Activated CD4-positive, alpha-beta T cell treated with anti-CD3 and anti-CD28 coated beads for 4 hours (primary cell): ENCODE data around the gene HELZ2.
A peak's percentile ranks its signal among the peaks of the same experiment; 100 is the strongest.
"Not testable (repeated sequence)": the region's sequence is repeated elsewhere in the genome, so short reads cannot be mapped to it uniquely, and the experiment has no call there.

ENCODE experiments used
- DNase-seq, 2 donors: peaks; one replicate each; pipeline ENCODE4 v3.0.0-alpha.2; 2020

HELZ2 gene

DNA sequence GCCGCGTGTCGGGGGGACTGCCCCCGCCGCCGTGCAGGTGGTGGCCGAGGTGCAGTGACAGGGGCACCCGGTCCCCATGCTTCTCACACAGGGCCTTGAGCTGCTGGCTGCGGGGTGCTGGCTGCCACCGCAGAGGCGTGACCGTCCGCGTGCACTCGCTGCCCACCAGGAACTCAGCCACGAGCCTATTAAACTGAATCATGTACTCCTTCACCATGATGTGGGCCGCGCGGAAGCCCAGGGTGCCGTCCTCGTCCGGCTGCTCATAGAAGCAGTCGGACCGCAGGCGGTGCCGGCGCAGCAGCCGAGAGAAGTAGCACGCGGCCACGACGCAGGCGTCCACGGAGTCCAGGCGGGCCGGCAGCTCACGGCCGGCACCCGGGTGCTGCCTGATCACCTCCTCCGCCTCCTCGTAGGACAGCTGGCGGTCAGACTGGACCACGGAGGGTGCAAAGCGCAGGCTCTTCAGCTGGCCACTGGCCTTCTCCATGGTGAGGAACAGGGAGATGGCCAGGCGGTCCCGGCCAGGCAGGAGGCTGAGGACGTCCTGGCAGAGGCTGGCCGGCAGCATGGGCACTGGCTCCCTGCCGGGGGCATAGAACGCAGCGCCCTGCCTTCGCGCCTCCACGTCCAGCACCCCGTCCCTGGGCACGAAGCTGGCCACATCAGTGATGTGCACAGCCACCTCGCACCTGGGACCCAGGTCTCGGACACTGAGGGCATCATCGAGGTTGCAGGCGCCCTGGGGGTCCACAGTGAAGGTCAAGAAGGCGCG is 9.8 kb downstream of the HELZ2 start:
- no peak for DNase-seq

DNA sequence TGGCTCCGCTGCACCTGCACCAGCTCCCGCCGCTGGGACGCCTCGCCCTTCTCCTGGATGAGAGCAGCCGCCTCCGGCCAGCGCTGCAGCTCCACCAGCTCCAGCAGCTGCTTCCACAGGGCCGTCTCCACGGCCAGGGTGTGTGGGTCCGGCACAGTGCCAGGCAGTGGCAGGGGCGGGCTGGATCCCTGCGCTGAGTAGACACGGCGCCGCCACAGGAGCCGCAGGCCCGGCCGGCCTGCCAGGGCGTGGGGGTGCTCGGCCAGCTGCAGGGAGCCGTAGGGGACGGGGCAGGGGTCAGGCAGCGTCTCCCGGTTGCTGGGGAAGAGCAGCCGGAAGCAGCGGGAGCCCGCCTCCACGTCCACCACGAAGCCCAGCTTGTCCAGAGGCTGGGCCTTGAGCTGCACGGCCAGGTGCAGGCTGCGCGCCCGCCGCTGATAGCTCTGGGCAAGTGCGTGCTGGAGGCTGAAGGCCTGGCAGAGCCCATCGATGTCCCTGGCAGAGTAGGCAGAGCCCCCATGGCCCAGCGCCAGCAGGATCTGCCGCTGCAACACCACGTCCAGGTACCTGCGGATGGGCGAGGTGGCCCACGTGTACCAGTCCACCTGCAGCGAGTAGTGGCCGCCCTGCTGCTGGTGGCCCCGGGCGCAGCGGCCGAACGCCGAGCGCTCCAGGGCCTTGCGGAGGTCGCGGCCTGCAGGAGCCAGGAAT is 10.7 kb downstream of the HELZ2 start:
- no peak for DNase-seq

DNA sequence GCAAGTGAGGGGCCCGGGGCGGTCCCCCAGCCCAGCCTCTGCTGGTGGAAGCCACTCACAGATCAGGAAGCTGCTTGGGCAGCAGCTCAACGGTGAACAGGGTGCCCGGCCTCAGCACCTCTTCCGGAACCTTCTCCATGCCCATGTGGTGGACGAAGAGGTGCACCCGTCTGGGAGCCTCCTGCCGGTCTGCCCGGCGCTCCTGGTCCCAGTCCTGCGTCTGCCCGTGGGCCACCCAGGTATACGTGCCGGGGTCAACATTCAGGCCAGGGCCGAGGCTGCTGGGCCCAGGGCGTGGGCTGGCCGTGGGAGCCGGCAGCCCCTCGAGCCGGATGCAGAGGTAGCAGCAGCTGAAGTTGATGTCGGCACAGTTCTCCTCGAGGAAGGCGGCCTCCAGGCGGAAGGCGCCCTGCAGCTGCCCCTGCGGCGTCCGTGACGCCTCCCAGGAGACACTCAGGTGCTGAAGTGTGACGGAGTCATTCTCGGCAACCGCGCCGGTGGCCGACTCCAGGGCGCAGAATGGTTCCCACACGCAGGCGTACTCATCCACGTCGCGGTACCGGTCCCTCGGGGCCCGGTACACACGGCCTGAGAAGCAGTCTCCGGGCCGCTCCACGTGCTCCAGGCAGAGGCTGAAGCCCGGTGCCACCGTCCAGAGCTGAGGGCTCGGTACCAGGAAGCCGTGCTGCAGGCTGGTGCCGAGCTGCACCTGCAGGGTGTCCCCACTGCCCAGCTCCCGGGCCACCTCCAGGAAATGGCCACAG is 11.4 kb downstream of the HELZ2 start:
- DNase-seq, result no peak

DNA sequence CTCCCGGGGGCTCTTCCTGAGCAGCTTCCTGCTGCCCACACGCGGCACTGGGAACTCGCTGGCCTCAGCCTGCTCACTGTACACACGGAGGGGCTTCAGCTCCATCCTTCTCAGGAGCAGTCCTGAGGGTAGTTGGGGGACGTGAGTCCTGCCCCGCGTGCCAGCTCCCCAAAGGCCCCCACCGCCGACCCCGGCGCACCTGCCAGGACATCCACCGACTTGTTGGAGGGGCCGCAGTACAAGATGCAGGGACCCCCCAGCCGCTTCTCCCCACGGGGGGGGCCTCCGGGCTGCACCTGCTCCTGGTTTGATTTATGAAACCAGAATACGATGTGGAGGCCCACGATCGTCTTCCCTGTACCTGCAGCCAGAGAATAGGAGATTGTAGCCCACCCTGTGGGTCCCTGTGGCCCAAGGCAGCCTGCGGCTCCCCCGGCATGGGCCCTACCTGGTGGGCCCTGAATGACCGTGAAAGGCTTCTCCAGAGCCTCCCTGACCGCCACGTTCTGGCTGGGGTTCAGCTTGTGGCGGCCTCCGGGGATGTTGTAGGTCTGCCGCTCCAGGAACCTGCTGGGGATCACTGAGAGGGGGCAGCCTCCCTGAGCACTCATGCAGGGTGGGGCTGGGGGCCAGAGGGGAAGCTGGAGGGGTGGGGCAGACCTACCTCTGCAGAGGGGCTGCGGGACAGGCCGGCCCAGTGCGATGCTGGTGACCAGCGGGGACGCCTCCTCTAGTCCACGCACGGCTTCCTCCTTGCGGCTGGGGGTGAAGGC is 12.2 kb downstream of the HELZ2 start:
- DNase-seq, result no peak

DNA sequence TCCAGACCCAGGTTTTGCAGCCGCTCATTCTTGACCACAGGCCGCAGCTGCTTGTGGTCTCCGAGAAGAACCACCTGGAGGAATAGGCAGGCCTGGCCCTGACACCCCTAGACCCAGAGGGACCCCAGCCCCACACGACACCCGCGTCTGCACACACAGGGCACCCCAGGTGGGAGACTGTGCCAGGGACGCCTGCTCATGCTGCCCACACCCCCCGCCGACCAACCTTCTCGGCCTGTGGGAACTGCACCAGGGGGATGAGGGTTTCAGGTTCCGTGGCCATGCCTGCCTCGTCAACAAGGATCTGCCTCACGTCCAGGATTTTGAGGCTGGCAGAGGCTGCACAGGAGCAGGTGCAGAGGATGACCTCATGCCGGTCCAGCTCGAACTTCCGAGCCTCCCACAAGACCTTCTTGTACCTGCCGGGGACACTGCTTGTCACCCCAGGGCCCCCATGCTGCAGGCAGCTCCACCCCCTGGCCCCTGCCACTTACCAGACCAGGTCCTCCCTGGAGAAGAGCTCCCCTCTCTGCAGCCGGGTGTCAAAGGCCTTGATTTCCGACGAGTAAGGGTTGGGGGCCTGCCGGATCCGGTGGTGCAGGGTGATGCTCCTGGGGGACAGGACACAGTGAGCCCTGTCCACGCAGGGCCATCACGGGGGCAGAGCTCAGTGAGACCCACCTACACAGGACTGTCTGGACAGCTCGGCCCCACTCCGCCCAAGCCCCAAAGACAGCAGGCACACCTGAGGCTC is 13.0 kb downstream of the HELZ2 start:
- no peak for DNase-seq

DNA sequence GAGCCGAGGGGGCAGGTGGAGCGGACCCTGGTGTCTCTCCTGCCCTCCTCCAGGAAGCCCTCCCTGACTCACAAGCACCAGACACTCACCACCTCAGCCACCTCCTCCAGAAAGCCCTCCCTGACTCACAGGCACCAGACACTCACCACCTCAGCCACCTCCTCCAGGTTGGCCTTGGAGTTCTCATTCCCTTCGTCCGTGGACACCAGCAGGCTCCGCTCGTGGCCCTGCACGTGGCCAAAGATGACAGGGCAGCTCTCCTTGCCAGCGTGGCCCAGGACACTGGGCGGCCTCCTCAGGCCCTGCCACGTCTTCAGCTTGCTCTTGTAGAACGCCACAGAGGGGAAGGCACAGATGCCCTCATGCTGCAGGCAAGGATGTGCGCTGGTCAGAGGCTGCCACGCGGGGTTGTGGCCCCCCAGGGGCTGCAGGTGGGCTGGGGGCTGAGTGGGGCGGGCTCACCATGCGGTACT is 13.7 kb downstream of the HELZ2 start:
- no peak for DNase-seq

DNA sequence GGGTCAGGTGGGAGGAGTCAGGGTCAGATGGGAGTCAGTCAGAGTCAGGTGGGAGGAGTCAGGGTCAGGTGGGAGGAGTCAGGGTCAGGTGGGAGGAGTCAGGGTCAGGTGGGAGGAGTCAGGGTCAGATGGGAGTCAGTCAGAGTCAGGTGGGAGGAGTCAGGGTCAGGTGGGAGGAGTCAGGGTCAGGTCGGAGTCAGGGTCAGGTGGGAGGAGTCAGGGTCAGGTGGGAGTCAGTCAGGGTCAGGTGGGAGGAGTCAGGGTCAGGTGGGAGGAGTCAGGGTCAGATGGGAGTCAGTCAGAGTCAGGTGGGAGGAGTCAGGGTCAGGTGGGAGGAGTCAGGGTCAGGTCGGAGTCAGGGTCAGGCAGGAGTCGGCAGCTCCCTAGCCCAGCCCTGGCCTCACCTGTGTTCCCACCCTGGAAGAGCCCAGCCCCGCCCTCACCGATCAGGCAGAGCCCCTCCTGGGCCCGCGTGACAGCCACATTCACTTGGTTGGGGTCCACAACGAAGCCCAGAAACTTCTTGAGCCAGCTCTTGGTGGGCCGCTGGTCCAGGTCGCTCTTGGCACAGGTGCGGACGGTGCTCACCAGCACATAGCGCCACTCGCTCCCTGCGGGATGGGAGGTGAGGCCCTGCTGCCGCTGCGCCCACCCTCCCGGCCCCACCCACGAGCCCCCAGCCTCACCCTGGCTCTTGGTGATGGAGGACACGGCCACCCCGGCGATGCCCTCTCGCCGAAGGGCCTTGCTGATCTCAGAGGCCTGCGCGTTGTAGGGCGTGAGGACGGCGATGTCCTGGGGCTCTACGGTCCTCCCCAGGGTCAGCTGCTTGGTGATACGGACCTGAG is 14.3 kb downstream of the HELZ2 start:
- DNase-seq, result not testable (repeated sequence)

DNA sequence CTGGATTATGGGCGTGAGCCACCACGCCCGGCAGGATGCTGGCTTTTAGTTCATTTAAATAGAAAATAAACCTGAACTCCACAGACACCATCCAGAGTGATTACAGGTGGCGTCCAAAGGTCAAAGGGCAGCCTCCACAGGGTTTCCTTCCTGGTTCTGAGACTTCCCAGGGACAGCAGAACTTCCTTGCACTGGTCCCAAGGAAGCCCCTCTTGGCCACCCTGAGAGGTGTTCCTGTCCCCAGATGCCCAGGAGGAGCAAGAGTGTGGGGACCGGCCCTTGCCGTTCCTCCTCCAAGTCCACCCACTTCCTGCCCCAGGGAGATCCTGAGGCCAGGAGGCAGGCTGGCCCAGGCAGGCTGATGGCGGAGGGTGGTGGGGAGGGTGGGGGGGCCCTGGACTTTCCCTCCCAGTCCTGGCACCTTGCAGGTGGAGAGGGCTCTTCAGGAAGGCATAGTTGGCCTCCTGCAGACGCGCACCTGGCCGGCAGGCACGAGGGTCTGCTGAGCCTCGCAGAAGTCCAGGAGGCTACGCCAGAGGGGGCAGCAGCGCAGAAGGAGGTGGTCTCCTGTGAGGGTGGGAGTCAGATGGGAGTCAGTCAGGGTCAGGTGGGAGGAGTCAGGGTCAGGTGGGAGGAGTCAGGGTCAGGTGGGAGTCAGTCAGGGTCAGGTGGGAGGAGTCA is 15.1 kb downstream of the HELZ2 start:
- DNase-seq, result no peak

DNA sequence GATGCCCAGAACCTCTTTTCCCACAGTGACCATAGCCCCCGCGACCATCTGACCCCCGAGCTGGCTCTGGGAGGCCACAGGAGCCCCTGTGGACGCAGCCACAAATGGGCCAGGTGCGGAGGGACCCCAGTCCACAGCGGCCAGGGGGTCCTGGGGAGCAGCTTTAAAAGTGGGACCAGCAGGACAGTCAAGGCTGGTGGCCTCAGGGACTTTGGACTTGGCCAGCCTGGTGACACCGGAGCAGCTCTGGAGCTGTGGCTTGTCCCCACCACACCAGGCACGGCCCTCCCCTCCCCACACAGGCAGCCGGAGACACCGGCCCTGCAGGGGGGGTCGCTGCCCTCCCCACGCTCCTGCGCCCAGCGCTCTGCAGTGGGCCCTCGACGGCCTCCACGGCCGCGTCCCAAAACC is 16.6 kb downstream of the HELZ2 start:
- DNase-seq, result no peak

DNA sequence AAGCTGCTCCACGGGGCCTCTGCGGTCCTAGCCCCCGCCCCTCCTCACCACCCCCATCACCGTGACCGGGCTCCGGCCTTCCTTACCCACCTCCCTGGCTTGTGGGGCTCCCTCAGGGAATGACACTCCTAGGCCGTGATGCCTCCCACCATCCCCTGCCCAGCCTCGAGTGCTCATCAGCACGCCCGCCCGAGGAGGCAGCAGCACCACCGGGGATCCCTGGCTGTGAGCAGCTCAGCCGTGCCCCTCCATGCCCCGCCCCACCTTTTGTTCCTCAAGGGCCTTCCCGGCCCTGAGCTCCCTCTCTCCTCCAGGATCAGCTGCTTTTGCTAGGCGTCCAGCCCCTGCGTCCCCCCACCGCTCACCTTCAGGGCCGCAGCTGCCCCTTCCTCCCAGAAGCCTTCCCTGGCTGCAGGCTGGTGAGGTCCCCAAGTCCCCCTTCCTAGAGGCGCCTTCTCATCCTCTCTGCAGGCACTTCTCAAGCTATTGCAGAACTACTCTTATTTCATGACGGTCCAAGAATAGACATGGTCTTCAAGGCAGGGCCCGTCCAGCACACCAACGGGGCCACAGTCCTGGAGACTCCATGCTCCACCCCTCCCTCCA is 17.1 kb downstream of the HELZ2 start:
- no peak for DNase-seq

DNA sequence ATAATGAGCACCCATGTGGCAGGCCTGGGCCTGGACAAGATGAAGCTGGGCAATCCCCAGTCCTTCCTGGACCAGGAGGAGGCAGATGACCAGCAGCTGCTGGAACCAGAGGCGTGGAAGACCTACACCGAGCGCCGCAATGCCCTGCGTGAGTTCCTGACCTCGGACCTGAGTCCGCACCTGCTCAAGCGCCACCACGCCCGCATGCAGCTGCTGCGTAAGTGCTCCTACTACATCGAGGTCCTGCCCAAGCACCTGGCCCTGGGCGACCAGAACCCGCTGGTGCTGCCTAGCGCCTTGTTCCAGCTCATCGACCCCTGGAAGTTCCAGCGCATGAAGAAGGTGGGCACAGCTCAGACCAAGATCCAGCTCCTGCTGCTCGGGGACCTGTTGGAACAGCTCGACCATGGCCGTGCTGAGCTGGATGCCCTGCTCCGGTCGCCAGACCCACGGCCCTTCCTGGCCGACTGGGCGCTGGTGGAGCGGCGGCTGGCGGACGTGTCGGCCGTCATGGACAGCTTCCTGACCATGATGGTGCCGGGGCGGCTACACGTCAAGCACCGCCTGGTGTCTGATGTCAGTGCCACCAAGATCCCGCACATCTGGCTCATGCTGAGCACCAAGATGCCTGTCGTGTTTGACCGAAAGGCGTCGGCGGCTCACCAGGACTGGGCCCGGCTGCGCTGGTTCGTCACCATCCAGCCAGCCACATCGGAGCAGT is 18.2 kb downstream of the HELZ2 start:
- DNase-seq, result no peak

DNA sequence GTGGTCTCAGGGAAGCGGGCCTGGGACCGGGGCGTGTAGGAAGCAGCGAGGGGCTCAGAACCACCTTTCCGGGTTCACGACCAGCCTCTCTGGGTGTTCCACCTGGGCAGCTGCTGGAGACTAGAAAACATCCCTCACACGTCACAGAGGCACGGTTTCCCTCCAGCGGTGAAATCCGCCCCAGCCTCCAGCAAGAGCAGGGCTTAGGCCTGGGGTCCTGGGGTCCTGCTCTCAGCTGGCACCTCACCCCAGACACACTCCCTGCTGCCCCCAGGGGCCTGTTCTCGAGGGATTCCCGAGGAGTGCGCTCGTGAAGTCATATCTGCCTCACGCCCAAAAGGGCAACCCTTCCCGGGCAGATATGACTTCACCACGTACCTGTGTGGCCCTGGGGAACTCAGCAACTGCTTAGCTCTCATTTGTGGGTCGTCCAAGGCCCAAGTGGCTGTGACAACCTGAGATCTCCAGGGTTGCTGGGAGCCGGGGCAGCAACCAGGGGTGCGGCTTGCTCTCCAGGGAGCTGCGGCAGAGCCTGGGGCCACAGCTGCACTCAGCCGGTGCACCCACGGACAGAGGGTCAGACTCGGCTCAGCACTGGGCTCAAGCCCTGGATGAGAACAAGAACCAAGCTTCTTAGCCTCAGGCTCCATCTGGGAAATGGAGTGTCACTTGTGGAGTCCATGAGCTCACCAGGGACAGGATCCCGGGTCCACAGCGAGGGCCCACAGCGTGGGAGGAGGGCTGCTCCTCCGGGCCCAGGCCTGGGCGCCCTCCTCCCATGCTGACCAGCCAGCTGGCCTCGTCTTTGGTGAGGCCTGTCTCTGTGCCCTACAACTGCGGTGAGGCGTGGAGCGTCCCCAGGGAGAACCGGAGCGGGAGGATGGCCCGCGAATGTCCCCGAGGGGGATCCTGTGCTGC is 19.4 kb downstream of the HELZ2 start:
- DNase-seq, result no peak

DNA sequence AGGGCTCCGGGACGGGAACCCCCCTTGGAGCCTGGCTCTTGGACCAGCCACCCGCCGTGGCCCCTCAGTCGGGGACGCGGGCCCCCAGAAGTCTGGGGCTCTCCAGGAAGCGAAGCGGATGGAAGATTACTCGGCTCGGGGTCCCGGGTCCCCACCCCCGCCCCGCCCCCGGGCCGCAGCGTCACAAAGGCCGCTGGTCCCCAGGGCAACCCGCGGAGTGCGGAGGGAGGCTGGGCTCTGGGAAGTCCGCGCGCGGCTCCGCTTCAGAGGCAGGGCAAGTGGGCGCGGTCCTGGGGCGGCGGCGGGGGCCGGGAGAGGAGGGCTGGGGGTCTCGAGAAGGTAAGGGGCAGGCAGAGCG is 20.1 kb downstream of the HELZ2 start, which contains the start of gene FNDC11:
Gene FNDC11, plus strand, starts transcription at position 227 of the 358 bp plus-strand sequence. CDS start 1,505 bp downstream, outside the sequence.
- peak; percentile 59 to 64 for DNase-seq

DNA sequence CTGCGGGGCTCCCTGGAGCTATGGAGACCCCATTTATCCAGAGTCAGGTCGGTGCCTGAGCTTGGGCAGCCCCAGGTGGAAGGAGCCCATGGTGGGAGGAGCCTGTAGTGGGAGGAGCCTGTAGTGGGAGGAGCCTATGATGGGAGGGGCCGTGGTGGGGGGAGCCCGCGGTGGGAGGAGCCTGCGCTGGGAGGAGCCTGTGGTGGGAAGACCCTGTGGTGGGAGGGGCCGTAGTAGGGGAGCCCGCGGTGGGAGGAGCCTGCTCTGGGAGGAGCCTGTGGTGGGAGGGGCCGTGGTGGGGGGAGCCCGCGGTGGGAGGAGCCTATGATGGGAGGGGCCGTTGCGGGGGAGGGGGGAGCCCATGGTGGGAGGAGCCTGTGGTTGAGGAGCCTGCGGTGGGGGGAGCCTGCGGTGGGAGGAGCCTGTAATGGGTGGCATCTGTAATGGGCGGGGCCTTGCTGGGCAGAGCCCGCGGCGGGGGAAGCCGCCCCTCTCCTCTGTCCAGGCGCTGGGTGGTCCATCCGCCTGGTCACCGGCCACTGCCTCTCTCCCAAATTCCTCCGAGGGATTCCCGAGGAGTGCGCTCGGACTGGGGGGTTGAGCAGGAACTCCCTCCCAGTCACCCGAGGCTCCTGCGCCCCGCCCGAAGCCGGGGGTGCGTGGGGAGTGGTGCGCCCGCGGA is 20.6 kb downstream of the HELZ2 start:
- peak; percentile 89 to 92 for DNase-seq

DNA sequence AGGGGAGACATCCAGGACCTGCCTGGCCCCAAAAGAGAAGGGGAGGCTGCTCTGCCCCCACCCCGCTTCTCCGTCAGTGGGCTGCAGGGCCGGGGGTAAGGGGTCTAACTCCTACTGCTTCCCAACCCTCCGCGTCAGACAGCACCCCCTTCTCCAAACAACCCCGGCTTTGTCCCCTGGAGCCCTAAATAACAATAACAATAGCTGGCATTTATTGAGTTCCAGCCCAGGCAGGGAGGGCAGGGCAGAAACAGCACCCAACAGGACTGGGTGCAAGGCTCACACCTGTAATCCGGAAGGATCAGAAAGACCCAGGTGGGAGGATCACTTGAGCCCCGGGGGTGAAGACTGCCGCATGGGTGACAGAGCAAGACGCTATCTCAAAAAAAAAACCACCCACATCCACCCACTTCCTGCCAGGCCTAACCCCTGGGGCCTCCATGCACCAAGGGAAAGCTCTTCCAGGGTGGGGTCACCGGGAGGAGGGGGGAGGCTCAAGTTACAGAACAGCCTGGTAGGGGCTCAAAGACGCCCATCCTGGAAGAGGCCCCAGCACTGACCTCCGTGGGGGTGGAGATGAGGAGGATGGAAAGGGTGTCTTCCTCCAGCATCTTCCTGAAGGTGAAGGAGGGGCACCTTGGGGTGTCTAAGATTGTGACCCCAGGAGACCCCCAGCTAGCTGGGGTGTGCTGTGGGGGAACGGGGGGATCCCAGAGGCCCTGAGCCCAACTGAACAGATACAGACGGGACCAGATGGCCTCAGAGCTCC is 21.4 kb downstream of the HELZ2 start:
- peak; percentile 54 to 64 for DNase-seq

DNA sequence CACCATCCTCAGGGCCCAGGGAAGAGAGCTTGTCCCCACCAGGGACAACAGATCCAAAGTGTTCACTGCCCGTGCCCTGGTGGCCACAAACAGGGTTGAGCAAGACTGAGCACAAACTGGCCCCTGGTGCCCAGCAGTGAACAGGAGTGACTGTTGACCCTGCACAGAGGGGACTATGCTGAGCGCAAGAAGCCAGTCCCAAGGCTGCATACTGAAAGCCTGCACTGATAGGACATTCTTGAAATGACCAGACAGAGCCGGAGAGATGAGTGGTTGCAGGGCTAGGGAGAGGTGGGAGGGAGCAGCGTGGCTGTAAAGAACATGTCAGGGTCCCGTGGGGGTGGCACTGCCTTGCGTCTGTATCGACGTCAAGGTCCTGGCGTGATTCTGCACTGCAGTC is 23.0 kb downstream of the HELZ2 start:
- no peak for DNase-seq
